ENCODE results near the gene CHRNB1.

CHRNB1 gene

GRCh38 chr17:7415784-7416183 lies 29.1 kb upstream of the CHRNB1 start:
- DNase-seq (ENCODE audit: low spot score): no peak

GRCh38 chr17:7416323-7416722 lies 28.5 kb upstream of the CHRNB1 start:
- DNase-seq (ENCODE audit: low spot score): no peak

- DNase-seq (ENCODE audit: low spot score): no peak
These were observed 27.7 kb upstream of the CHRNB1 start for GRCh38 chr17:7417056-7417655.

DNA sequence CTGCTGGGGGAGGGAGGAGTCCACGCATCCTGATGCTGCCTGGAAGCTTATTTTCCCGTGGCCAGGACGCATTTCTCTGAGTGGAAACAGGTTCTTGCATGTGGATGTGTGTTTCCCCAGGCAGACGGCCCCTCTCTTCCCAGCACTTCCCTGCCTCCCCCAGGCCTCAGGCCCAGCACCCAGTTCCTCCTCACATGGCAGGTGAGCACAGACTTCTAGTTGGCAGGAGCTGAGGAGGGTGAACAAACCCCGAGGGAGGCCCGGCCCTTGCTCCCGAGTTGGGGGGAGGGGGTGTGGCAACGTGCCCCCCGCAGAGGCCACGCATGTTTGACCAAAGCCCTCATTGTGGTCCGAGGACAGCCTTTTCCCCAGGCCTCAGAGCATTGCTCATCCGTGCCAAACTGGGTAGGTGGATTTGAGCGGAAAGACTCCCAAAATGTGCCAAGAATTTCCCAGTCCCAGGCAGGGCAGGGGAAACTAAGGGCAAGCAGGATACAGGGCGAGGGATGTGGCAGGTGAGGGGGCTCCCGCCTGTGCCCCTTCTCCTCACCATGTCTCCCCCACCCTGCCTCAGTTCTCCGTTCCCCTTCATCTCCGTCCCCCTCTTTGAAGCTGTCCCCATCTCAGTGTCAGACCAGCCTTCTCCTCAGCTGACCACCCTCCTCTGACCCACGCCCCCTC lies 26.2 kb upstream of the CHRNB1 start:
- no peak for DNase-seq (ENCODE audit: low spot score)

GRCh38 chr17:7419819-7420610 lies 24.8 kb upstream of the CHRNB1 start, which contains the start of gene SPEM1:
Gene SPEM1 (plus strand): TSS chr17:7420324. CDS start chr17:7420385, 61 bp downstream.
- no peak for DNase-seq (ENCODE audit: low spot score)

GRCh38 chr17:7421186-7421585 lies 23.7 kb upstream of the CHRNB1 start:
- no peak for DNase-seq (ENCODE audit: low spot score)

- no peak for DNase-seq (ENCODE audit: low spot score)
These were observed 21.2 kb upstream of the CHRNB1 start for GRCh38 chr17:7423679-7424078.

DNA sequence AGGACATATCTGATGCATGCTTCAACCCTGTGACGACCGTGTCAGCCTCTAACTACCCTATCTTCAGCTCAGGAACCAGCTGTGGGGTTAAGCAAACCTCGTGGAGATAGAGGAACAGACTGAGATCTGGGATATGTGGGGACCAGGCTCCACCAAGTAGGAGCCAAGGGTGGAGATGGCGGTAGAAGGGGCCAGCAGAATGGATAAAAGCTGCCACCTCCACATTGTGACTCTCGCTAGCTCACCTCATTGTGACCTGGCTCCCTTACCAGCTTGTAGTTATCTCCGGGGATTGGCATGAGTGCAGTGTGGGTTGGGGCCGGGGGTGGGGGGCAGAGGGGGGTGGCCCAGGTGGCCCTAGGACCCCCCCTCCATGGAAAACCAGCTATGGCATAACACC lies 19.5 kb upstream of the CHRNB1 start, which contains the start of gene SPEM2:
Gene SPEM2, plus strand, starts transcription at position 301 of the 400 bp plus-strand sequence. Its CDS starts 73 bp downstream, at position 374.
- no peak for DNase-seq (ENCODE audit: low spot score)

- DNase-seq (ENCODE audit: low spot score): no peak
These were observed 19.1 kb upstream of the CHRNB1 start for GRCh38 chr17:7425756-7426155.

DNA sequence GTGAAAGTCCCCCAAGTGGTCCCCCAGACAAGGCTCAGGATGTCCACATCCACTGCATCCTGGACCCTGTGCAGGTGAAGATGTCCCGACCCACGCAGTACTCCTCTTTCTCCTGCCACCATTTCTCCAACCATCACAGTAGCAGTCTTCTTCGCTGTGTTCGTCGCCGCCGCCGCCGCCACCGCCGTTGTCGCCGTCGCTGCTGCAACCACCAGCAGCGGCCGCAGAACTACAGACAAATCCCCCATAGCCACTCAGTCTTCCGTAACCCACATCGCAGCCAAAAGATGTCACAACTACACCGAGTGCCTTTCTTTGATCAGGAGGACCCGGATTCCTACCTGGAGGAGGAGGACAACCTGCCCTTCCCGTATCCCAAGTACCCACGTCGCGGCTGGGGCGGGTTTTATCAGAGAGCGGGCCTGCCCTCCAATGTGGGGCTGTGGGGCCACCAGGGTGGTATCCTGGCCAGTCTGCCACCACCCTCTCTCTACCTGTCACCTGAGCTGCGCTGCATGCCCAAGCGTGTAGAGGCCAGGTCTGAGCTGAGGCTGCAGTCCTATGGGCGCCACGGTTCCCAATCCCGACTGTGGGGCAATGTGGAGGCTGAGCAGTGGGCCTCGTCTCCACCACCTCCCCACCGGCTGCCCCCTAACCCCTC lies 18.5 kb upstream of the CHRNB1 start:
- DNase-seq (ENCODE audit: low spot score): no peak

GRCh38 chr17:7426896-7427489 lies 17.9 kb upstream of the CHRNB1 start:
- no peak for DNase-seq (ENCODE audit: low spot score)

DNA sequence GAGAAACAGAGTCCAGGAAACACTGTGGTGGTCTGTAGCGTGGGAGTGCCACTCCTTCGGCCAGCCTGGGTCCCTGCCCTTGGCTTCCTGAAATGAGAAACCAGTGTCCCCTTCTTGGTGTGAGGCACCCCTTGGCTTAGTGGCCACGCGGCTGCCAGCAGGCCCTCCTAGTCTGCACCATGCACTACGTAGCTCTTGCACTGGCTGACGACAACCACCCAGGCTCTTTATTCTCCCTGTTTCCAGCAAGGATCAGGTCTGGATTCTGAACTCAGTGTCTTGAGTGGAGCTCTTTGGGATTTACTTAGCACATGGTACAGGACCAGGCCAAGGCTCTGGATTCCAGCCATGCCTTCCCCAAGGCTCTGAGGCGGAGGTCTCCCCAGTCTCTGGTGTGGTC lies 17.3 kb upstream of the CHRNB1 start:
- no peak for DNase-seq (ENCODE audit: low spot score)

GRCh38 chr17:7428557-7428956 lies 16.3 kb upstream of the CHRNB1 start, which contains the start of gene SPEM3:
Gene SPEM3 (plus strand): TSS chr17:7428857. CDS start chr17:7428903, 46 bp downstream.
- no peak for DNase-seq (ENCODE audit: low spot score)

- DNase-seq (ENCODE audit: low spot score): no peak
These were observed 15.1 kb upstream of the CHRNB1 start for GRCh38 chr17:7429722-7430121.

- no peak for DNase-seq (ENCODE audit: low spot score)
These were observed 13.6 kb upstream of the CHRNB1 start for GRCh38 chr17:7431231-7431630.

- DNase-seq (ENCODE audit: low spot score): no peak
These were observed 12.6 kb upstream of the CHRNB1 start for GRCh38 chr17:7432296-7432695.

- peak; percentile 27 for DNase-seq (ENCODE audit: low spot score)
These were observed 8.9 kb upstream of the CHRNB1 start for GRCh38 chr17:7435676-7436555.

DNA sequence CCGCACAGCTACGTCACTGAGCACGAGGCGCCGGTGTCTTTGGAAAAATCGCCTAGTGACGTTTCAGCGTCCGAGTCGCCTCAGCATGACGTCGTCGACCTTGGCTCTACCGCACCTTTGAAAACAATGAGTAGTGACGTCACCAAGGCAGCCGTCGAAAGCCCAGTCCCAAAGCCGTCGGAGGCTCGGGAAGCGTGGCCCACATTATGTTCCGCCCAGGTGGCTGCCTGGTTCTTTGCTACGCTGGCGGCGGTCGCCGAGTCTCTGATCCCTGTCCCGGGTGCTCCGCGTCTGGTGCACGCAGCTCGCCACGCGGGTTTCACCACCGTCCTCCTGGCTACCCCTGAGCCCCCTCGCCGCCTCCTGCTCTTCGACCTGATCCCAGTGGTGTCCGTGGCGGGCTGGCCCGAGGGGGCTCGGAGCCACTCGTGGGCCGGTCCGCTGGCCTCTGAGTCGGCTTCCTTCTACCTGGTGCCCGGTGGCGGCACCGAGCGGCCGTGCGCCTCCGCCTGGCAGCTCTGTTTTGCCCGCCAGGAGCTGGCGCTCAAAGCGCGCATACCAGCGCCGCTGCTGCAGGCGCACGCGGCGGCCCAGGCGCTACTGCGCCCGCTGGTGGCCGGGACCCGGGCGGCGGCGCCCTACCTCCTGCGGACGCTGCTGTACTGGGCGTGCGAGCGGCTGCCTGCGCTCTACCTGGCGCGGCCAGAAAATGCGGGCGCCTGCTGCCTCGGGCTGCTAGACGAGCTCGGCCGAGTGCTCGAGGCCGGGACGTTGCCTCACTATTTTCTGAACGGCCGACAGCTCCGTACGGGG lies 8.1 kb upstream of the CHRNB1 start:
- DNase-seq (ENCODE audit: low spot score): peak; percentile 75

GRCh38 chr17:7437369-7437863 lies 7.4 kb upstream of the CHRNB1 start:
- no peak for DNase-seq (ENCODE audit: low spot score)

Measured in LoVo (cell line).